ENCODE results near the gene DGKD.

Gene DGKD

GRCh38 chr2:233341296-233341695 is 13.0 kb upstream of the DGKD start:
- no peak overlapping the region for H3K9ac ChIP-seq (ENCODE audit: low read length)
- no peaks in the 10 kb centered on the region for H3K79me1 ChIP-seq (ENCODE audit: low read length)
- no peaks in the 10 kb centered on the region for H3K79me2 ChIP-seq (ENCODE audit: control insufficient read depth, insufficient read depth, low read length)
- H3K18ac ChIP-seq (ENCODE audit: low read length) = no peak overlapping the region
- H3K4me2 ChIP-seq (ENCODE audit: low read length) = no peak overlapping the region
- H2BK15ac ChIP-seq (replicated peaks; ENCODE audit: low read depth) = no peak overlapping the region
- DNase-seq = no peak
- no peak overlapping the region for H2BK5ac ChIP-seq (ENCODE audit: low read length)
- H3K4me3 ChIP-seq (ENCODE audit: low read length) = no peak overlapping the region
- no peak overlapping the region for H3K27ac ChIP-seq (ENCODE audit: low read depth, low read length)
- no CpG with 5 or more reads among the region's 3 CpGs for WGBS (ENCODE audit: extremely low coverage, insufficient coverage, low lambda C conversion rate)
- H3K27me3 ChIP-seq (ENCODE audit: insufficient read depth, low read length, poor library complexity) = no peaks in the 10 kb centered on the region
- H3K4ac ChIP-seq (ENCODE audit: low read depth, low read length) = no peak overlapping the region
- H2BK120ac ChIP-seq (ENCODE audit: low read depth, low read length) = no peak overlapping the region
- H3K4me1 ChIP-seq (ENCODE audit: control insufficient read depth, low read depth, low read length) = no peaks in the 10 kb centered on the region
- H4K5ac ChIP-seq (ENCODE audit: low read length) = no peak overlapping the region
- H3K56ac ChIP-seq (ENCODE audit: low read length) = no peak overlapping the region
- no peaks in the 10 kb centered on the region for H3K36me3 ChIP-seq (ENCODE audit: control insufficient read depth, insufficient read depth, low read length)
- no peak overlapping the region for H2AK5ac ChIP-seq (ENCODE audit: low read length)
- H3K23ac ChIP-seq (ENCODE audit: low read length) = no peak overlapping the region
- no peak overlapping the region for H4K8ac ChIP-seq (ENCODE audit: low read depth, low read length)

- no peaks in the 10 kb centered on the region for H3K4me1 ChIP-seq (ENCODE audit: control insufficient read depth, low read depth, low read length)
- H3K9ac ChIP-seq (ENCODE audit: low read length) = no peak overlapping the region
- no peaks in the 10 kb centered on the region for H3K36me3 ChIP-seq (ENCODE audit: control insufficient read depth, insufficient read depth, low read length)
- WGBS (ENCODE audit: extremely low coverage, insufficient coverage, low lambda C conversion rate) = no CpG with 5 or more reads among the region's 5 CpGs
- no peak overlapping the region for H3K4me2 ChIP-seq (ENCODE audit: low read length)
- H3K79me1 ChIP-seq (ENCODE audit: low read length) = no peaks in the 10 kb centered on the region
- H3K23ac ChIP-seq (ENCODE audit: low read length) = no peak overlapping the region
- H2BK15ac ChIP-seq (replicated peaks; ENCODE audit: low read depth) = no peak overlapping the region
- no peak overlapping the region for H2BK5ac ChIP-seq (ENCODE audit: low read length)
- H3K4me3 ChIP-seq (ENCODE audit: low read length) = no peak overlapping the region
- no peak overlapping the region for H3K4ac ChIP-seq (ENCODE audit: low read depth, low read length)
- no peak overlapping the region for H4K8ac ChIP-seq (ENCODE audit: low read depth, low read length)
- H3K27me3 ChIP-seq (ENCODE audit: insufficient read depth, low read length, poor library complexity) = no peaks in the 10 kb centered on the region
- no peak overlapping the region for H3K18ac ChIP-seq (ENCODE audit: low read length)
- no peak overlapping the region for H3K56ac ChIP-seq (ENCODE audit: low read length)
- no peak for DNase-seq
- no peak overlapping the region for H3K27ac ChIP-seq (ENCODE audit: low read depth, low read length)
- no peak overlapping the region for H2BK120ac ChIP-seq (ENCODE audit: low read depth, low read length)
- no peak overlapping the region for H2AK5ac ChIP-seq (ENCODE audit: low read length)
- H4K5ac ChIP-seq (ENCODE audit: low read length) = no peak overlapping the region
- no peaks in the 10 kb centered on the region for H3K79me2 ChIP-seq (ENCODE audit: control insufficient read depth, insufficient read depth, low read length)
Measured at GRCh38 chr2:233342301-233342700, 12.0 kb upstream of the DGKD start.

DNA sequence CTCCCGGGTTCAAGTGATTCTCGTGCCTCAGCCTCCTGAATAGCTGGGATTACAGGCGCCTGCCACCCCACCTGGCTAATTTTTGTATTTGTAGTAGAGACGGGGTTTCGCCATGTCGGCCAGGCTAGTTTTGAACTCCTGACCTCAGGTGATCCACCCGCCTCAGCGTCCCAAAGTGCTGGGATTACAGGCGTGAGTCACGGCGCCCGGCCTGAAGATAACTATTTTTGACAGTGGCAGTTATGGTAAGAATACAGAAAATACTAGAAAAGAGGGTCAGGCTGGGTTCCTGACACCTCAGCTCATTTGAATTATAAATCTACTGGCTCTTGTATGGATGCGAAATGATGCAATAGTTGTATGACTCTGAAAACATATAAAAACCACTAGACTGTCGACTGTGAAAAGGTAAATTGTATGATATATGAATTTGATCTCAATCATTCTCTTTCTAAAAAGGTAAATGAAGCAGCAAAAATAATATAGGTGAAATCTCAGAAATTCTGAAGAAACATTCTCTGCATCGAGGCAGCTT is 11.1 kb upstream of the DGKD start:
- Histone ChIP-seq H2BK5ac (ENCODE audit: low read length) (no peak overlapping the region), H3K27me3 (ENCODE audit: insufficient read depth, low read length, poor library complexity) (no peaks in the 10 kb centered on the region), H3K4me3 (ENCODE audit: low read length) (no peak overlapping the region), H3K79me2 (ENCODE audit: control insufficient read depth, insufficient read depth, low read length) (no peaks in the 10 kb centered on the region), H3K4ac (ENCODE audit: low read depth, low read length) (no peak overlapping the region), H3K23ac (ENCODE audit: low read length) (no peak overlapping the region), H3K79me1 (ENCODE audit: low read length) (no peaks in the 10 kb centered on the region), H3K36me3 (ENCODE audit: control insufficient read depth, insufficient read depth, low read length) (no peaks in the 10 kb centered on the region), H4K5ac (ENCODE audit: low read length) (no peak overlapping the region), H3K4me1 (ENCODE audit: control insufficient read depth, low read depth, low read length) (no peaks in the 10 kb centered on the region), H3K9ac (ENCODE audit: low read length) (no peak overlapping the region), H3K4me2 (ENCODE audit: low read length) (no peak overlapping the region), H2BK120ac (ENCODE audit: low read depth, low read length) (no peak overlapping the region), H2BK15ac (replicated peaks; ENCODE audit: low read depth) (no peak overlapping the region), H4K8ac (ENCODE audit: low read depth, low read length) (no peak overlapping the region), H3K27ac (ENCODE audit: low read depth, low read length) (no peak overlapping the region), H3K56ac (ENCODE audit: low read length) (no peak overlapping the region), H2AK5ac (ENCODE audit: low read length) (no peak overlapping the region), H3K18ac (ENCODE audit: low read length) (no peak overlapping the region)
- no CpG with 5 or more reads among the region's 15 CpGs for WGBS (ENCODE audit: extremely low coverage, insufficient coverage, low lambda C conversion rate)
- DNase-seq = no peak

- Histone ChIP-seq H4K8ac (ENCODE audit: low read depth, low read length) (no peak overlapping the region), H3K79me1 (ENCODE audit: low read length) (no peaks in the 10 kb centered on the region), H3K27me3 (ENCODE audit: insufficient read depth, low read length, poor library complexity) (no peaks in the 10 kb centered on the region), H4K5ac (ENCODE audit: low read length) (no peak overlapping the region), H3K23ac (ENCODE audit: low read length) (no peak overlapping the region), H3K36me3 (ENCODE audit: control insufficient read depth, insufficient read depth, low read length) (no peaks in the 10 kb centered on the region), H3K4me2 (ENCODE audit: low read length) (no peak overlapping the region), H2AK5ac (ENCODE audit: low read length) (no peak overlapping the region), H3K18ac (ENCODE audit: low read length) (no peak overlapping the region), H3K27ac (ENCODE audit: low read depth, low read length) (no peak overlapping the region), H2BK15ac (replicated peaks; ENCODE audit: low read depth) (no peak overlapping the region), H3K4me3 (ENCODE audit: low read length) (no peak overlapping the region), H3K56ac (ENCODE audit: low read length) (no peak overlapping the region), H2BK120ac (ENCODE audit: low read depth, low read length) (no peak overlapping the region), H2BK5ac (ENCODE audit: low read length) (no peak overlapping the region), H3K9ac (ENCODE audit: low read length) (no peak overlapping the region), H3K4me1 (ENCODE audit: control insufficient read depth, low read depth, low read length) (no peaks in the 10 kb centered on the region), H3K79me2 (ENCODE audit: control insufficient read depth, insufficient read depth, low read length) (no peaks in the 10 kb centered on the region), H3K4ac (ENCODE audit: low read depth, low read length) (no peak overlapping the region)
- WGBS (ENCODE audit: extremely low coverage, insufficient coverage, low lambda C conversion rate) = no CpG with 5 or more reads among the region's 12 CpGs
- DNase-seq = no peak
Measured at GRCh38 chr2:233346376-233346775, 7.9 kb upstream of the DGKD start.

GRCh38 chr2:233346930-233347329 is 7.4 kb upstream of the DGKD start:
- H2BK120ac ChIP-seq (ENCODE audit: low read depth, low read length) = no peak overlapping the region
- no peak overlapping the region for H3K27ac ChIP-seq (ENCODE audit: low read depth, low read length)
- no peaks in the 10 kb centered on the region for H3K36me3 ChIP-seq (ENCODE audit: control insufficient read depth, insufficient read depth, low read length)
- H3K9ac ChIP-seq (ENCODE audit: low read length) = no peak overlapping the region
- H3K79me1 ChIP-seq (ENCODE audit: low read length) = no peaks in the 10 kb centered on the region
- H3K4ac ChIP-seq (ENCODE audit: low read depth, low read length) = no peak overlapping the region
- H2BK5ac ChIP-seq (ENCODE audit: low read length) = no peak overlapping the region
- H3K4me3 ChIP-seq (ENCODE audit: low read length) = no peak overlapping the region
- H3K23ac ChIP-seq (ENCODE audit: low read length) = no peak overlapping the region
- H3K27me3 ChIP-seq (ENCODE audit: insufficient read depth, low read length, poor library complexity) = no peaks in the 10 kb centered on the region
- H3K56ac ChIP-seq (ENCODE audit: low read length) = no peak overlapping the region
- H2AK5ac ChIP-seq (ENCODE audit: low read length) = no peak overlapping the region
- no peak overlapping the region for H3K4me2 ChIP-seq (ENCODE audit: low read length)
- DNase-seq = no peak
- WGBS (ENCODE audit: extremely low coverage, insufficient coverage, low lambda C conversion rate) = no CpG with 5 or more reads among the region's 9 CpGs
- H3K18ac ChIP-seq (ENCODE audit: low read length) = no peak overlapping the region
- no peaks in the 10 kb centered on the region for H3K4me1 ChIP-seq (ENCODE audit: control insufficient read depth, low read depth, low read length)
- no peaks in the 10 kb centered on the region for H3K79me2 ChIP-seq (ENCODE audit: control insufficient read depth, insufficient read depth, low read length)
- H4K8ac ChIP-seq (ENCODE audit: low read depth, low read length) = no peak overlapping the region
- H2BK15ac ChIP-seq (replicated peaks; ENCODE audit: low read depth) = no peak overlapping the region
- H4K5ac ChIP-seq (ENCODE audit: low read length) = no peak overlapping the region

All from mesendoderm (in vitro differentiated cells).